SU-DHL-6 (cell line): ENCODE results near the gene SLC66A1.

Experiments
- CTCF ChIP-seq: fragments of 200-600 bp; sonication (generic); IDR thresholded peaks from one replicate; pipeline ENCODE4 v1.5.1; 2017; ENCODE audit warnings: antibody characterized with exemption, mild to moderate bottlenecking, low read length, moderate library complexity; ENCODE audit not compliant: insufficient read depth, poor library complexity, severe bottlenecking
- EZH2phosphoT487 ChIP-seq: fragments of 200-600 bp; sonication (generic), shearing (Covaris generic); conservative IDR thresholded peaks from 2 replicates; pipeline ENCODE4 v1.6.1; 2018; ENCODE audit warnings: mild to moderate bottlenecking, antibody characterized with exemption, low read length, moderate library complexity, mixed read lengths

GRCh38 chr1:19336543-19336942, 24.4 kb downstream of the SLC66A1 start:
- TF ChIP-seq CTCF, result no peak
- no peak for TF ChIP-seq EZH2phosphoT487
